CD14-positive monocyte (primary cell): ENCODE results near the gene FBXO34. TPM values are rescaled to one million over a fixed set of nuclear protein-coding genes. Genes with fewer than 3 reads are reported as not detected.

ENCODE experiments used
- DNase-seq, 3 donors: peaks; one replicate each; pipeline ENCODE4 v3.0.0-alpha.2; 2011 to 2022
- H2AFZ ChIP-seq: 2 replicates; pipeline ENCODE4 v1.6.0; 2012; ENCODE audit warnings: mild to moderate bottlenecking, low read depth, low read length, inconsistent platforms; ENCODE audit not compliant: insufficient read depth, poor library complexity, severe bottlenecking
- H3K27ac ChIP-seq, 2 donors: 1 replicate in 1 of 2; 2 replicates in 1 of 2; pipeline ENCODE4 v1.5.1; 2012 to 2013; ENCODE audit warnings: low read length in 2 of 2, control low read depth in 1 of 2, inconsistent platforms in 1 of 2, low read depth in 1 of 2, mild to moderate bottlenecking in 1 of 2
- H3K27me3 ChIP-seq, 2 donors: one replicate each; pipeline versions ENCODE4 v1.6.0 to v1.6.1; 2011 to 2013; ENCODE audit warnings: low read length in 2 of 2; ENCODE audit not compliant: control insufficient read depth in 2 of 2, insufficient read depth in 2 of 2
- H3K36me3 ChIP-seq, 2 donors: replicated peaks in 1 of 2; 1 replicate in 1 of 2; 2 replicates in 1 of 2; pipeline versions ENCODE4 v1.5.1 to v1.6.1; 2012 to 2013; ENCODE audit warnings: low read length in 2 of 2, control low read depth in 1 of 2, inconsistent platforms in 1 of 2, mild to moderate bottlenecking in 1 of 2; ENCODE audit not compliant: insufficient read depth in 2 of 2, control insufficient read depth in 1 of 2
- H3K4me1 ChIP-seq, 2 donors: 1 replicate in 1 of 2; 2 replicates in 1 of 2; pipeline versions ENCODE4 v1.5.1 to v1.6.1; 2012 to 2013; ENCODE audit warnings: low read length in 2 of 2, control low read depth in 1 of 2, inconsistent platforms in 1 of 2, mild to moderate bottlenecking in 1 of 2, moderate library complexity in 1 of 2; ENCODE audit not compliant: insufficient read depth in 2 of 2, control insufficient read depth in 1 of 2
- H3K4me2 ChIP-seq: replicated peaks from 2 replicates; pipeline ENCODE3; 2012; ENCODE audit warnings: low read length, moderate library complexity, mild to moderate bottlenecking; ENCODE audit not compliant: poor library complexity, severe bottlenecking; ENCODE audit errors: extremely low read depth
- H3K4me3 ChIP-seq, 3 experiments: fragments of 200-600 bp in 1 of 3; sonication (generic) in 1 of 3; replicated peaks in 1 of 3; 1 replicate in 2 of 3; 2 replicates in 1 of 3; pipeline ENCODE4 v1.5.1; 2011 to 2013; ENCODE audit warnings: low read length in 3 of 3, mild to moderate bottlenecking in 3 of 3, control low read depth in 2 of 3, low read depth in 2 of 3, inconsistent platforms in 1 of 3, moderate library complexity in 1 of 3
- H3K79me2 ChIP-seq: 2 replicates; pipeline ENCODE4 v1.6.0; 2012; ENCODE audit warnings: mild to moderate bottlenecking, control low read depth, inconsistent platforms, low read length, moderate library complexity; ENCODE audit not compliant: insufficient read depth
- H3K9ac ChIP-seq: 2 replicates; pipeline ENCODE4 v1.6.0; 2017; ENCODE audit warnings: low read length, mild to moderate bottlenecking; ENCODE audit not compliant: insufficient read depth, poor library complexity, severe bottlenecking
- H3K9me3 ChIP-seq, 2 donors: replicated peaks in 1 of 2; 1 replicate in 1 of 2; 2 replicates in 1 of 2; pipeline versions ENCODE4 v1.5.1 to v1.6.1; 2012 to 2013; ENCODE audit warnings: low read length in 2 of 2, control low read depth in 1 of 2; ENCODE audit not compliant: control insufficient read depth in 1 of 2, insufficient read depth in 1 of 2
- H4K20me1 ChIP-seq: 2 replicates; pipeline ENCODE4 v1.6.0; 2012; ENCODE audit warnings: mild to moderate bottlenecking, low read length, control low read depth, moderate library complexity; ENCODE audit not compliant: insufficient read depth
- H3K27ac Mint-ChIP-seq, 7 donors: one replicate each; pipeline ENCODE4 v1.8.0; 2020; ENCODE audit warnings: mild to moderate bottlenecking in 7 of 7, mixed read lengths in 7 of 7, moderate library complexity in 6 of 7, inconsistent platforms in 2 of 7
- H3K27me3 Mint-ChIP-seq, 3 donors: one replicate each; pipeline ENCODE4 v1.8.0; 2021 to 2022; ENCODE audit warnings: low read depth in 3 of 3, mild to moderate bottlenecking in 3 of 3, mixed read lengths in 3 of 3, moderate library complexity in 3 of 3, inconsistent platforms in 1 of 3
- H3K36me3 Mint-ChIP-seq, 2 donors: one replicate each; pipeline ENCODE4 v1.8.0; 2020; ENCODE audit warnings: mixed read lengths in 2 of 2, inconsistent platforms in 1 of 2, mild to moderate bottlenecking in 1 of 2
- H3K4me1 Mint-ChIP-seq: one replicate; pipeline ENCODE4 v1.8.0; 2020; ENCODE audit warnings: mild to moderate bottlenecking, mixed read lengths
- H3K4me3 Mint-ChIP-seq, 2 donors: one replicate each; pipeline ENCODE4 v1.8.0; 2020; ENCODE audit warnings: mild to moderate bottlenecking in 2 of 2, mixed read lengths in 2 of 2, moderate library complexity in 1 of 2
- H3K9me3 Mint-ChIP-seq, 7 donors: one replicate each; pipeline ENCODE4 v1.8.0; 2020 to 2022; ENCODE audit warnings: mixed read lengths in 7 of 7, mild to moderate bottlenecking in 6 of 7, moderate library complexity in 6 of 7, inconsistent platforms in 2 of 7
- WGBS: methylation state at CpG from one replicate; pipeline ENCODE4 v1.1.5; 2013; ENCODE audit warnings: missing lambda C conversion rate; ENCODE audit not compliant: insufficient coverage; 5-methylcytosine and 5-hydroxymethylcytosine counted together
- intact Hi-C, 2 donors: fragments of 100-400 bp; cut with micrococcal nuclease; formaldehyde crosslinking; loops; one replicate each; pipeline versions ENCODE4 v1.15.0 to v1.15.1; 2023
- polyA plus RNA-seq, 3 donors: library from polyadenylated mRNA; depleted of rRNA in 1 of 3; unstranded in 2 of 3; stranded (reverse) in 1 of 3; fragments of 300-500 nt in 2 of 3; fragments of >200 nt in 1 of 3; fragmentation: Illumina TruSeq in 2 of 3; gene quantifications; 1 replicate in 2 of 3; 2 replicates in 1 of 3; pipeline ENCODE4 v1.2.3, GENCODE V29; 2012 to 2021
- TF ChIP-seq, protein P1 (sequence below): fragments of 200-600 bp; IDR thresholded peaks from one replicate; pipeline ENCODE4 v1.8.0; 2022; ENCODE audit warnings: antibody characterized with exemption, mild to moderate bottlenecking

The FBXO34 gene
- polyA plus RNA-seq, 3 donors: 10.3 to 18.1 (median 17.3) TPM

DNA sequence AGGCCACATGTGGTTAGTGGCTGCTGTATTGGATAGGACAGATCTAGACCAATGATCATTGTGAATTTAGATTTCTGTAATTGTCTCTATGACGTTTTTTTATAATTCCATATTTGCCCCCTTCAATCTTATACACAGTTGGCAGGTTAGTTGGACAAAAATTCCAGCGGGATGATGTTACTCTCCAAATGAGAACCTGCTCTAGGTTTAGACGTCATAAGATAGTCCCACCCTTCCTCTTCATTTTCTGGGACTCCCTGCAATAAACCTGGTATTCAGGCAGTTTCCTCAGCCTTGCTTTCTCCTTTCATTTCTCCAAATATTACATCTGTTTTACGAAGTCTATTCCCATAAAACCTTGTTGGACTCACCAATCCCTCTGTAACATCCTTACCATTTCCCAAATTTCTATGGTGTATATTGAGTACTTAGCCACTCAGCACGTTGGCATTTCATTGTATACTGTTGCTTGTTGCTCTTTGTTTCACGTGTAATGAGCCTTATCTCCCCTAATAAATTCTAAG, 10.2 kb downstream of the FBXO34 start:
- Histone ChIP-seq H3K27me3 (no peaks in the 10 kb centered on the region), H3K79me2 (peaks cover 98% of the 10 kb centered on the region), H3K9me3 (no peaks in the 10 kb centered on the region), H3K36me3 (peaks cover 4 to 13% of the 10 kb centered on the region in 2 donors), H2AFZ (no peak overlapping the region), H3K9ac (no peak overlapping the region), H3K27ac (no peak overlapping the region), H3K4me3 (no peak overlapping the region), H3K4me2 (no peak overlapping the region), H3K4me1 (peaks cover 14% of the 10 kb centered on the region in 2 donors), H4K20me1 (peaks cover 86% of the 10 kb centered on the region)
- no peaks in the 10 kb centered on the region for H3K27me3 Mint-ChIP-seq
- 85% methylated on average over 2 of the region's 6 CpGs for WGBS
- no peak overlapping the region for H3K4me3 Mint-ChIP-seq
- intact Hi-C loops: loop anchor here in 1 of 2 donors (10.0 kb wide), 1 partner anchor 53 kb away; no protein-coding TSS in a partner anchor
- TF ChIP-seq, protein P1, sequence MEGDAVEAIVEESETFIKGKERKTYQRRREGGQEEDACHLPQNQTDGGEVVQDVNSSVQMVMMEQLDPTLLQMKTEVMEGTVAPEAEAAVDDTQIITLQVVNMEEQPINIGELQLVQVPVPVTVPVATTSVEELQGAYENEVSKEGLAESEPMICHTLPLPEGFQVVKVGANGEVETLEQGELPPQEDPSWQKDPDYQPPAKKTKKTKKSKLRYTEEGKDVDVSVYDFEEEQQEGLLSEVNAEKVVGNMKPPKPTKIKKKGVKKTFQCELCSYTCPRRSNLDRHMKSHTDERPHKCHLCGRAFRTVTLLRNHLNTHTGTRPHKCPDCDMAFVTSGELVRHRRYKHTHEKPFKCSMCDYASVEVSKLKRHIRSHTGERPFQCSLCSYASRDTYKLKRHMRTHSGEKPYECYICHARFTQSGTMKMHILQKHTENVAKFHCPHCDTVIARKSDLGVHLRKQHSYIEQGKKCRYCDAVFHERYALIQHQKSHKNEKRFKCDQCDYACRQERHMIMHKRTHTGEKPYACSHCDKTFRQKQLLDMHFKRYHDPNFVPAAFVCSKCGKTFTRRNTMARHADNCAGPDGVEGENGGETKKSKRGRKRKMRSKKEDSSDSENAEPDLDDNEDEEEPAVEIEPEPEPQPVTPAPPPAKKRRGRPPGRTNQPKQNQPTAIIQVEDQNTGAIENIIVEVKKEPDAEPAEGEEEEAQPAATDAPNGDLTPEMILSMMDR: no peak
- H3K36me3 Mint-ChIP-seq: peaks cover 11 to 30% of the 10 kb centered on the region in 2 donors
- peaks cover 19% of the 10 kb centered on the region for H3K4me1 Mint-ChIP-seq
- H3K9me3 Mint-ChIP-seq: no peaks in the 10 kb centered on the region
- peak overlapping the region in 1 of 7 donors; percentile 44 for H3K27ac Mint-ChIP-seq
- DNase-seq: no peak

DNA sequence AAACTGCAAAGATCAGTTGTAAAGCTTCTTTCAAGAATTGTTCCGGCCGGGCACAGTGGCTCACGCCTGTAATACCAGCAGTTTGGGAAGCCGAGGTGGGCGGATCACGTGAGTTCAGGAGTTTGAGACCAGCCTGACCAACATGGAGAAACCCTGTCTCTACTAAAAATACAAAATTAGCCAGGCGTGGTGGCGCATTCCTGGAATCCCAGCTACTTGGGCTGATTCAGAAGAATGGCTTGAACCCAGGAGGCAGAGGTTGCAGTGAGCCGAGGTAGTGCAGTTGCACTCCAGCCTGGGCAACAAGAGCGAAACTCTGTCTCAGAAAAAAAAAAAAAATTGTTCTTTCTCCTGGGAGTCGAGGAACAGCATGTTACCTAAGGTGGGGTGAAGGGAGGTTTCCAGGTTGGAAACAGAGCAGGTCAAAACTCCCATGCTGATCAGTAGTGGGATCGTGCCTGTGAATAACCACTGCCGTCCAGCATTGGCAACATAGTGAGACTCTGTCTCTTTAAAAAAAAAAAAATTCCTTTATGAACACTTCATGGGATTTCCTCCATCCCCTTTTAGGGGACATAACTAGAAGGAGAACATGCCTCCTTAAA, 13.9 kb downstream of the FBXO34 start:
- Histone ChIP-seq H3K9me3 (no peaks in the 10 kb centered on the region), H2AFZ (no peak overlapping the region), H3K9ac (no peak overlapping the region), H3K79me2 (peaks cover 99% of the 10 kb centered on the region), H3K4me2 (no peak overlapping the region), H3K27me3 (no peaks in the 10 kb centered on the region), H3K4me1 (no peaks in the 10 kb centered on the region), H4K20me1 (peaks cover 91% of the 10 kb centered on the region), H3K36me3 (peaks cover 4 to 8% of the 10 kb centered on the region in 2 donors), H3K27ac (no peak overlapping the region), H3K4me3 (no peak overlapping the region)
- TF ChIP-seq, protein P1: no peak
- Mint-ChIP-seq H3K27ac (peak overlapping the region in 2 of 7 donors; percentile 24 to 40), H3K9me3 (no peaks in the 10 kb centered on the region), H3K4me1 (no peaks in the 10 kb centered on the region), H3K27me3 (no peaks in the 10 kb centered on the region), H3K4me3 (peak overlapping the region in 1 of 2 donors; percentile 31), H3K36me3 (peaks cover 12 to 34% of the 10 kb centered on the region in 2 donors)
- intact Hi-C loops: loop anchor here in 1 of 2 donors (10.0 kb wide), 1 partner anchor 50 kb away; no protein-coding TSS in a partner anchor
- WGBS: 97% methylated on average over 10 of the region's 13 CpGs
- no peak for DNase-seq
